Measurements from ENCODE around the gene GLRX5.

DNA sequence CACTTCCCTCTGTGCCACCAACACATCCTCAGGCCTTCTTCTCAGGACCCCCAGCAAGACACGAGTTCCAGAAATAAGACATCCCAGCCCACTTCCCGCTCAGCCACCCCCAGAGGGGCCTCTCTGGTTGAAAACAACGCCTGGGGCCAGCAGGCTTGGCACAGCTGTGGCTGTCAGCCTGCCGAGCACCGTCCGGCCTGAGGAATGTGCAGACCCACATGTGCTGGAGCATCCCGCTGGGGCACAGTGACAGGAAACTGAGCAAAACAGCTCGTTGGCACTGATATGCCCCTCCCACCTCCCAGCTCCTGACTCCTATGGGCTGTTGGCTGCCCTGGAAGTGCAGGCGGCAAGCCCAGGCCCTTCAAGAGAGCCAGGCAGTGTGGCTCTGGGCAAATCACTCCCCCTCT, 19.8 kb upstream of the GLRX5 start:
- TF ChIP-seq, protein P1, sequence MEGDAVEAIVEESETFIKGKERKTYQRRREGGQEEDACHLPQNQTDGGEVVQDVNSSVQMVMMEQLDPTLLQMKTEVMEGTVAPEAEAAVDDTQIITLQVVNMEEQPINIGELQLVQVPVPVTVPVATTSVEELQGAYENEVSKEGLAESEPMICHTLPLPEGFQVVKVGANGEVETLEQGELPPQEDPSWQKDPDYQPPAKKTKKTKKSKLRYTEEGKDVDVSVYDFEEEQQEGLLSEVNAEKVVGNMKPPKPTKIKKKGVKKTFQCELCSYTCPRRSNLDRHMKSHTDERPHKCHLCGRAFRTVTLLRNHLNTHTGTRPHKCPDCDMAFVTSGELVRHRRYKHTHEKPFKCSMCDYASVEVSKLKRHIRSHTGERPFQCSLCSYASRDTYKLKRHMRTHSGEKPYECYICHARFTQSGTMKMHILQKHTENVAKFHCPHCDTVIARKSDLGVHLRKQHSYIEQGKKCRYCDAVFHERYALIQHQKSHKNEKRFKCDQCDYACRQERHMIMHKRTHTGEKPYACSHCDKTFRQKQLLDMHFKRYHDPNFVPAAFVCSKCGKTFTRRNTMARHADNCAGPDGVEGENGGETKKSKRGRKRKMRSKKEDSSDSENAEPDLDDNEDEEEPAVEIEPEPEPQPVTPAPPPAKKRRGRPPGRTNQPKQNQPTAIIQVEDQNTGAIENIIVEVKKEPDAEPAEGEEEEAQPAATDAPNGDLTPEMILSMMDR (IDR thresholded peaks at IDR 0.05): no peak
- TF ChIP-seq POLR2A (IDR thresholded peaks at IDR 0.05) (peak in 1 of 2 donors; percentile 19), EP300 (IDR thresholded peaks at IDR 0.05) (no peak), POLR2AphosphoS5 (IDR thresholded peaks at IDR 0.05) (no peak)
